GM18951 (cell line): ENCODE data around the gene TMPRSS2.

Experiments
- POLR2A ChIP-seq: IDR thresholded peaks from 4 replicates; pipeline ENCODE4 v1.6.1; 2011; ENCODE audit warnings: mild to moderate bottlenecking; ENCODE audit not compliant: insufficient read length, insufficient read depth; ENCODE audit errors: extremely low read depth
- in situ Hi-C: fragments of 300-500 bp; cut with MboI; formaldehyde crosslinking; loops from one replicate; pipeline ENCODE4 v1.12.0; 2022; ENCODE audit warnings: low sequenced_read_pairs, mixed read lengths, inconsistent platforms; ENCODE audit not compliant: unreplicated experiment

TMPRSS2 gene

DNA sequence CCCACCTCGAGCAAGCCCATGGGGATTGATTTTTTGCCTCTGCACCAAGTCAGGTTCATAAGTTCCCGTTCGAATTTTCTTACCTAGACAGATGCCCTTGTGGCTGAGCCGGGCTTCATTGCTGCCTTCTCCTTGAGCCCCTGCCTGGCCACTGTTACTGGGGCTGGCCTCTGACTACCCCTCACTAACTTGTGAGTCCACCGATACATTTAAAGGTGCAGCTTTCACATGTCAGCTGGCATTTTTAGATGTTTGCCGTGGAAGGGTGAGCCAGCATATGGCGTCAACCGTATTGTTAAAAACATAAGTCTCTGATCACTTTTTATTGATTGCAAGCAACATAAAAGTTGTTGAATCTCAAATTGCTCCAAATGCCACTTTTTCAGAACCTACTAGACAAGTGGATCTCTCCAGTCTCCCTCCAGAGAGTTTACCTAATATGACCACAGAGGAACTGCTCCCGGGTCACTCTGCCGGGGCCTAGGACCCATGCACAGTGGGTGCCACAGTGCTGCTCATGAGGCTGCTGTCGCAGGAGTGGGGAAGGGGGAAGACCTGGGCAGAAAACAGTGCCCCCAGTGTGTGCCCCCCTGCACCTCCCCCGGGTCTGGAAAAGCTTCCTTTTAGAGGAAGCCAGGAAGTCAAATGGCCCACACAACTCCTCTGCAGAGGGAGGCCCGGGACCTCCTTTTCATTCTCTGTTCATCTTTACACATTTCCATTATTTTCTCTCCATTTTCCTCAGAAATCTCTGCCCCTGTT lies 63.1 kb downstream of the TMPRSS2 start:
- in situ Hi-C loops: no loop called here
- TF ChIP-seq POLR2A: no peak

GRCh38 chr21:41443562-41443961 lies 64.4 kb downstream of the TMPRSS2 start:
- TF ChIP-seq POLR2A: no peak
- in situ Hi-C loops: no loop called here

GRCh38 chr21:41442481-41443186 lies 65.3 kb downstream of the TMPRSS2 start:
- in situ Hi-C loops: no loop called here
- peak; percentile 24 for TF ChIP-seq POLR2A

DNA sequence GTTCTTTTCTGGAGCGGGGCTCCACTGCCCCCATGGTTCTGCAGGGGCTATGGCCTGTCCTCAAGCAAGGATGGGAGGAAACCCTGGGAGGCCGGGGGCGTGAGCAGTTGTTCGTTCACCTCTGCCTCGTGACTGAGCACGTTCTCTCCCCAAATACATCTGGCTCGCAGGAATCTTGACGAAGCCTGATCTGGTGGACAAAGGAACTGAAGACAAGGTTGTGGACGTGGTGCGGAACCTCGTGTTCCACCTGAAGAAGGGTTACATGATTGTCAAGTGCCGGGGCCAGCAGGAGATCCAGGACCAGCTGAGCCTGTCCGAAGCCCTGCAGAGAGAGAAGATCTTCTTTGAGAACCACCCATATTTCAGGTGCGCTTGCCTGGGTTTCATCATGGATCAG lies 66.4 kb downstream of the TMPRSS2 start:
- TF ChIP-seq POLR2A: no peak
- in situ Hi-C loops: no loop called here

DNA sequence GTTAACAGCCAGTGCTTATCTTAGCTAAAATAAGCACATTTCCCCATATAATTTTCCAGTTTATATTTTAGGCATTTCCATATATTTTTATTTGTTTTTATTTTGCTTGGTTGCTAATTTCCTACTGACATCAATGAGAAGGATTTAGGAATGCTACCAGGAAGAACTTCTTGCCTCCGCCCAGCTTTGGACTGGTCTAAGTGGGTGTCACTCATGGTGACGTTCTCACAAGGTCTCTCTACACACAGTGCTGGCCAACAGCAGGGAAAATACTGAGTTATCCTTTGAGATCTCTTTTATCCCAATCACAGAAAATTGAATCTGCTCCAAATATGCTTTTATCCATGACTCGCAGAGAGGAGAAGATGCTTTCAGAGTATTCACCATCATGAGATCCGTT lies 68.7 kb downstream of the TMPRSS2 start:
- in situ Hi-C loops: no loop called here
- TF ChIP-seq POLR2A: no peak

DNA sequence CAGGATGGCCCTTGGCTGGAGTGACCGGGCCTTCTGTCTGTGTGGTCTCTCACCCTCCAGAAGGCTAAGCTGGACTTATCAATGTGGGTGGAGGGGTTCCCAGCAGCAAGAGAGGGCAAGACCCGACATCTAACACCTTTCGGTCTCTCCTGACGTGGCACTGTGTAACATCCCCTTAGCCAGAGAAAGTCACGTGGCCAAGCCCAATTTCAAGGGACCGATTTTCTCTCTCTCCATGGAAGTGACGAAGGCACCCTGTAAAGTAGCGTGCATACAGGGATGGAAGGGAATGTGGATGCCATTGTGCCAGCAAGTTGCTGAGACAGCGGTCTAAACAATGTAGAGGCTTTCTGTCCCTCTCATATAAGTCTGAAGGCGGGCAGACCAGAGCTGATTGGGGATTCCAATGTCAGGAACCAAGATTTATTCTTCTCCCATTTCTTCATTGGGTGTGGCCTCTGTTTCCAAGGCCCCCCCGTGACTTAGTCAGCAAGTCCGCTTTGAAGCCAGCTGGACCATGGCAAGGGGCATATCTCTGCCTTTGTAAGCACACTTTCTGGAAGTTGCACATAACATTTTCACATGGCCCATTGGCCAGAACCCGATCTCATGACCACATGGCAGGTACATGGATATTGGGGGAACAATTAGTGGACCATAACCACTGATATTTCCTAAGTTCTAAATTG lies 69.4 kb downstream of the TMPRSS2 start:
- TF ChIP-seq POLR2A: no peak
- in situ Hi-C loops: no loop called here

- in situ Hi-C loops: no loop called here
- TF ChIP-seq POLR2A: no peak
These were observed 70.2 kb downstream of the TMPRSS2 start for GRCh38 chr21:41437729-41438128.

GRCh38 chr21:41435706-41436105 lies 72.3 kb downstream of the TMPRSS2 start:
- peak; percentile 8 for TF ChIP-seq POLR2A
- in situ Hi-C loops: no loop called here

- no peak for TF ChIP-seq POLR2A
- in situ Hi-C loops: no loop called here
These were observed 74.4 kb downstream of the TMPRSS2 start for GRCh38 chr21:41433566-41433965.

- in situ Hi-C loops: no loop called here
- no peak for TF ChIP-seq POLR2A
These were observed 75.1 kb downstream of the TMPRSS2 start for GRCh38 chr21:41432562-41433460.

- no peak for TF ChIP-seq POLR2A
- in situ Hi-C loops: no loop called here
These were observed 76.0 kb downstream of the TMPRSS2 start for GRCh38 chr21:41431788-41432548.

- in situ Hi-C loops: no loop called here
- TF ChIP-seq POLR2A: no peak
These were observed 78.0 kb downstream of the TMPRSS2 start for GRCh38 chr21:41429925-41430491.
